GM21515 (cell line): Measurements from ENCODE around the gene IDNK.

Experiments
- ATAC-seq: cut with Tn5 transposase; IDR thresholded peaks from one replicate; pipeline ENCODE4 v1.9.1; 2021; ENCODE audit not compliant: unreplicated experiment

IDNK gene

GRCh38 chr9:83633255-83633654 is 10.3 kb downstream of the IDNK start:
- no peak for ATAC-seq

- ATAC-seq, result no peak
These were observed 10.7 kb downstream of the IDNK start for GRCh38 chr9:83633676-83634075.

GRCh38 chr9:83636813-83637212 is 13.9 kb downstream of the IDNK start:
- ATAC-seq, result no peak

GRCh38 chr9:83637389-83637788 is 14.4 kb downstream of the IDNK start:
- no peak for ATAC-seq

- ATAC-seq, result no peak
These were observed 16.3 kb downstream of the IDNK start for GRCh38 chr9:83639266-83639665.

GRCh38 chr9:83642793-83643192 is 19.9 kb downstream of the IDNK start:
- no peak for ATAC-seq

GRCh38 chr9:83646500-83647239 is 23.7 kb downstream of the IDNK start:
- no peak for ATAC-seq

- ATAC-seq, result peak; percentile 57
These were observed 26.1 kb downstream of the IDNK start for GRCh38 chr9:83649080-83649479.

- no peak for ATAC-seq
These were observed 26.6 kb downstream of the IDNK start for GRCh38 chr9:83649515-83649914.

- ATAC-seq, result no peak
These were observed 28.6 kb downstream of the IDNK start for GRCh38 chr9:83651558-83651957.

GRCh38 chr9:83652433-83652832 is 29.5 kb downstream of the IDNK start:
- no peak for ATAC-seq

- ATAC-seq, result no peak
These were observed 32.5 kb downstream of the IDNK start for GRCh38 chr9:83655433-83655832.

GRCh38 chr9:83656032-83656680 is 33.2 kb downstream of the IDNK start:
- ATAC-seq, result peak; percentile 52

GRCh38 chr9:83656952-83657351 is 34.0 kb downstream of the IDNK start:
- ATAC-seq, result no peak

- no peak for ATAC-seq
These were observed 40.0 kb downstream of the IDNK start for GRCh38 chr9:83662933-83663332.

- ATAC-seq, result peak; percentile 93
These were observed 42.7 kb downstream of the IDNK start for GRCh38 chr9:83665580-83666200.

- no peak for ATAC-seq
These were observed 46.1 kb downstream of the IDNK start for GRCh38 chr9:83669067-83669466.

GRCh38 chr9:83670381-83670780 is 47.4 kb downstream of the IDNK start:
- no peak for ATAC-seq

GRCh38 chr9:83671451-83671850 is 48.5 kb downstream of the IDNK start:
- ATAC-seq, result no peak

- no peak for ATAC-seq
These were observed 52.5 kb downstream of the IDNK start for GRCh38 chr9:83675466-83675865.

- ATAC-seq, result no peak
These were observed 54.7 kb downstream of the IDNK start for GRCh38 chr9:83677596-83677995.

GRCh38 chr9:83680233-83680632 is 57.3 kb downstream of the IDNK start:
- no peak for ATAC-seq
